ENCODE data around the gene UBAP1L.

Gene UBAP1L

GRCh38 chr15:65130941-65131340, 15.9 kb upstream of the UBAP1L start:
- no peak overlapping the region for H3K27ac ChIP-seq (ENCODE audit: insufficient read depth in 1 of 2, low read depth in 1 of 2, low read length in 2 of 2, poor library complexity in 1 of 2, severe bottlenecking in 2 of 2)
- H3K4me1 ChIP-seq (ENCODE audit: control extremely low read depth in 1 of 4, control insufficient read depth in 4 of 4, insufficient read depth in 4 of 4, low read length in 3 of 4) = peaks cover 7 to 17% (median 12%) of the 10 kb centered on the region in 4 experiments
- no peak overlapping the region for H3K4me3 ChIP-seq (ENCODE audit: control insufficient read depth in 1 of 7, extremely low read depth in 1 of 7, insufficient read depth in 4 of 7, low read depth in 2 of 7, low read length in 6 of 7)
- WGBS (ENCODE audit: insufficient coverage) = 100% methylated on average over 3 of the region's 5 CpGs
- POLR2A ChIA-PET = interaction anchor here (0.6 kb wide), 1 partner anchor 16 kb away, joined by 4 read pairs; no protein-coding TSS in a partner anchor
- H3K36me3 ChIP-seq (ENCODE audit: control insufficient read depth in 4 of 4, insufficient read depth in 4 of 4, low read length in 3 of 4) = peaks cover 14 to 41% (median 31%) of the 10 kb centered on the region in 4 experiments
- H3K27me3 ChIP-seq (replicated peaks in 2 of 5; ENCODE audit: control insufficient read depth in 4 of 5, insufficient read depth in 5 of 5, low read length in 4 of 5) = no peaks in the 10 kb centered on the region
- no peaks in the 10 kb centered on the region for H3K9me3 ChIP-seq (ENCODE audit: control extremely low read depth in 1 of 5, control insufficient read depth in 4 of 5, insufficient read depth in 2 of 5, low read depth in 1 of 5, low read length in 4 of 5)
- DNase-seq = peak in 1 of 3 donors; percentile 4
- CTCF ChIA-PET = interaction anchor here (0.6 to 1.2 kb wide), 2 partner anchors 14 to 16 kb away, joined by 3 read pairs; partner anchors contain the start of gene UBAP1L

GRCh38 chr15:65115542-65115941, 542 bp upstream of the UBAP1L start:
- CTCF ChIA-PET = interaction anchor here (1.0 to 1.4 kb wide), 4 partner anchors 10 to 65 kb away, joined by 3 to 6 read pairs (median 3); no protein-coding TSS in a partner anchor

DNA sequence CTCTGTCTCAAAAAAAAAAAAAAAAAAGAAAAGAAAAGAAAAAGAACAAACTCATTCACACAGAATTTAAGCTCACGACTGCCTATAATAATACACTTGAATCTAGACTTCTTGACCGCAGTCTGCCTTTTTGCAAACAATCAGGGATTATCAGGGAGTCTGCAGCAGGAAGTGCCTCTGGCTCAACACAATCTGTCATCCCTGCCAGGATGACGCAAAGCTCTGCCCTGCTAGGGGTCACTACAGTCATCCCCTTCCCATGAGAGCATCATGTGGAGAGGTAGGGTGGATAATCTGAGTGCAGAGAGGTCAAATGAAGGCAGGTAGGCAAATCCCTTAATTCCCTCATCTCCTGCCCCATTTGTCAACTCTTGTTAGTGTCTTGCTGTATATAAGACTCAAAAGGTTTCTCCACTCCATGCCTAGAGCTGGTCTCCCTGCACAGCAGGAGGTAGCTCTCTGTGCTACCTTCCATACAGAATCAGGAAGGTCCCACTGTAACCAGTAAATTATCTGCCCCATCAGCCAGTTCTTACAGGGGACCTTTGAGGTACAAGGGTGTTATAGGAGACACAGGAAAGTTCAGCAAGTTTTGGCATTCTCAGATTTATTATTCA, 4.2 kb downstream of the UBAP1L start:
- DNase-seq = peak in 1 of 3 donors; percentile 34
- CTCF ChIA-PET = interaction anchor here (0.8 to 2.4 kb wide), 3 partner anchors 9 to 67 kb away, joined by 3 to 9 read pairs (median 3); no protein-coding TSS in a partner anchor

More at GRCh38 chr15:65115542-65115941, 542 bp upstream of the UBAP1L start:
- 95% methylated on average over 3 of the region's 5 CpGs for WGBS (ENCODE audit: insufficient coverage)
- POLR2A ChIA-PET = no interaction called here
- no peaks in the 10 kb centered on the region for H3K9me3 ChIP-seq (ENCODE audit: control extremely low read depth in 1 of 5, control insufficient read depth in 4 of 5, insufficient read depth in 2 of 5, low read depth in 1 of 5, low read length in 4 of 5)
- no peak for DNase-seq
- H3K4me3 ChIP-seq (ENCODE audit: control insufficient read depth in 1 of 7, extremely low read depth in 1 of 7, insufficient read depth in 4 of 7, low read depth in 2 of 7, low read length in 6 of 7) = no peak overlapping the region
- H3K4me1 ChIP-seq (ENCODE audit: control extremely low read depth in 1 of 4, control insufficient read depth in 4 of 4, insufficient read depth in 4 of 4, low read length in 3 of 4) = no peaks in the 10 kb centered on the region
- no peaks in the 10 kb centered on the region for H3K27me3 ChIP-seq (replicated peaks in 2 of 5; ENCODE audit: control insufficient read depth in 4 of 5, insufficient read depth in 5 of 5, low read length in 4 of 5)
- H3K36me3 ChIP-seq (ENCODE audit: control insufficient read depth in 4 of 4, insufficient read depth in 4 of 4, low read length in 3 of 4) = peaks cover 35 to 69% (median 48%) of the 10 kb centered on the region in 4 experiments
- no peak overlapping the region for H3K27ac ChIP-seq (ENCODE audit: insufficient read depth in 1 of 2, low read depth in 1 of 2, low read length in 2 of 2, poor library complexity in 1 of 2, severe bottlenecking in 2 of 2)

DNA sequence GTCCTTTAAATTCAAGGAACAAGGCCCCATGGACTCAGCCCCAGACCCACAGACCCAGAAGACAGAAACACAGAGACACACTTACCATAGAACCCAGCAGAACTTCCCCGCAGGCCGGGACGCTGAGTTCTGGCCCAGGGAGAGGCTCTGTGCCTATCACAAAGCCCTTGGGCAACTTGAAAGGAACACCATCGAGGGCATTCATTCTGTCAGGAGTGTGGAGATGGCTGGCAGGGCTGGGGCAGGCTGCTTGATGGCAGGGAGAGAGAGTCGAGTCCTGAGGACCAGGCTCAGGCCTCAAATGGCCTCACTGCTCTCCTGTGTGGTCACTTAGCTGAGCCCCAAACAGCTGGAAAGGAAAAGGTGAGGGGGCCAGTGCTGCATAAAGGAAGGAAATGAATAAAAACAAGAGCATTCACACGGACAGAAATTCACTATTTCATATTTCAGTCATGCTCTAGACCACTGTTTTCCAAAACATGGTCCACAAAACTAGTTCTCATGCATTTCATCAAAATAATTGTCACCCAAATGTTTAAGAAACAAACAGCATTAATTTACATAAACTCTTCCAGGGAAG, 8.9 kb downstream of the UBAP1L start:
- H3K36me3 ChIP-seq (ENCODE audit: control insufficient read depth in 4 of 4, insufficient read depth in 4 of 4, low read length in 3 of 4) = peaks cover 2 to 25% (median 22%) of the 10 kb centered on the region in 4 experiments
- DNase-seq = no peak
- WGBS (ENCODE audit: insufficient coverage) = 97% methylated on average over 3 of the region's 6 CpGs
- no peaks in the 10 kb centered on the region for H3K9me3 ChIP-seq (ENCODE audit: control extremely low read depth in 1 of 5, control insufficient read depth in 4 of 5, insufficient read depth in 2 of 5, low read depth in 1 of 5, low read length in 4 of 5)
- H3K4me1 ChIP-seq (ENCODE audit: control extremely low read depth in 1 of 4, control insufficient read depth in 4 of 4, insufficient read depth in 4 of 4, low read length in 3 of 4) = peaks cover 0 to 4% (median 0%) of the 10 kb centered on the region in 4 experiments
- no peaks in the 10 kb centered on the region for H3K27me3 ChIP-seq (replicated peaks in 2 of 5; ENCODE audit: control insufficient read depth in 4 of 5, insufficient read depth in 5 of 5, low read length in 4 of 5)
- POLR2A ChIA-PET = no interaction called here
- CTCF ChIA-PET = interaction anchor here (0.9 to 1.4 kb wide), 3 partner anchors 9 to 125 kb away, joined by 3 to 5 read pairs (median 3); partner anchors contain the start of gene UBAP1L
- H3K27ac ChIP-seq (ENCODE audit: insufficient read depth in 1 of 2, low read depth in 1 of 2, low read length in 2 of 2, poor library complexity in 1 of 2, severe bottlenecking in 2 of 2) = no peak overlapping the region
- no peak overlapping the region for H3K4me3 ChIP-seq (ENCODE audit: control insufficient read depth in 1 of 7, extremely low read depth in 1 of 7, insufficient read depth in 4 of 7, low read depth in 2 of 7, low read length in 6 of 7)

More for the DNA sequence above, 4.2 kb downstream of the UBAP1L start:
- H3K27ac ChIP-seq (ENCODE audit: insufficient read depth in 1 of 2, low read depth in 1 of 2, low read length in 2 of 2, poor library complexity in 1 of 2, severe bottlenecking in 2 of 2) = no peak overlapping the region
- H3K36me3 ChIP-seq (ENCODE audit: control insufficient read depth in 4 of 4, insufficient read depth in 4 of 4, low read length in 3 of 4) = peaks cover 17 to 43% (median 28%) of the 10 kb centered on the region in 4 experiments
- H3K27me3 ChIP-seq (replicated peaks in 2 of 5; ENCODE audit: control insufficient read depth in 4 of 5, insufficient read depth in 5 of 5, low read length in 4 of 5) = no peaks in the 10 kb centered on the region
- POLR2A ChIA-PET = interaction anchor here (0.7 to 1.4 kb wide), 2 partner anchors 21 to 35 kb away, joined by 3 to 5 read pairs; no protein-coding TSS in a partner anchor
- WGBS (ENCODE audit: insufficient coverage) = 80% methylated on average over 1 of the region's 3 CpGs
- H3K4me1 ChIP-seq (ENCODE audit: control extremely low read depth in 1 of 4, control insufficient read depth in 4 of 4, insufficient read depth in 4 of 4, low read length in 3 of 4) = peaks cover 0 to 4% (median 0%) of the 10 kb centered on the region in 4 experiments
- H3K4me3 ChIP-seq (ENCODE audit: control insufficient read depth in 1 of 7, extremely low read depth in 1 of 7, insufficient read depth in 4 of 7, low read depth in 2 of 7, low read length in 6 of 7) = no peak overlapping the region
- H3K9me3 ChIP-seq (ENCODE audit: control extremely low read depth in 1 of 5, control insufficient read depth in 4 of 5, insufficient read depth in 2 of 5, low read depth in 1 of 5, low read length in 4 of 5) = no peaks in the 10 kb centered on the region

- ChIA-PET CTCF (interaction anchor here (0.8 to 15.0 kb wide), 5 partner anchors 10 to 69 kb away, joined by 3 to 142 read pairs (median 3); partner anchors contain the start of gene UBAP1L), POLR2A (no interaction called here)
- H3K4me1 ChIP-seq (ENCODE audit: control extremely low read depth in 1 of 4, control insufficient read depth in 4 of 4, insufficient read depth in 4 of 4, low read length in 3 of 4) = peaks cover 0 to 4% (median 0%) of the 10 kb centered on the region in 4 experiments
- no peaks in the 10 kb centered on the region for H3K27me3 ChIP-seq (replicated peaks in 2 of 5; ENCODE audit: control insufficient read depth in 4 of 5, insufficient read depth in 5 of 5, low read length in 4 of 5)
- no peaks in the 10 kb centered on the region for H3K9me3 ChIP-seq (ENCODE audit: control extremely low read depth in 1 of 5, control insufficient read depth in 4 of 5, insufficient read depth in 2 of 5, low read depth in 1 of 5, low read length in 4 of 5)
- no peak overlapping the region for H3K4me3 ChIP-seq (ENCODE audit: control insufficient read depth in 1 of 7, extremely low read depth in 1 of 7, insufficient read depth in 4 of 7, low read depth in 2 of 7, low read length in 6 of 7)
- WGBS (ENCODE audit: insufficient coverage) = 100% methylated on average over 4 of the region's 5 CpGs
- no peak for DNase-seq
- H3K36me3 ChIP-seq (ENCODE audit: control insufficient read depth in 4 of 4, insufficient read depth in 4 of 4, low read length in 3 of 4) = peaks cover 0 to 31% (median 27%) of the 10 kb centered on the region in 4 experiments
- H3K27ac ChIP-seq (ENCODE audit: insufficient read depth in 1 of 2, low read depth in 1 of 2, low read length in 2 of 2, poor library complexity in 1 of 2, severe bottlenecking in 2 of 2) = no peak overlapping the region
These were observed 10.0 kb downstream of the UBAP1L start for GRCh38 chr15:65105038-65105437.

DNA sequence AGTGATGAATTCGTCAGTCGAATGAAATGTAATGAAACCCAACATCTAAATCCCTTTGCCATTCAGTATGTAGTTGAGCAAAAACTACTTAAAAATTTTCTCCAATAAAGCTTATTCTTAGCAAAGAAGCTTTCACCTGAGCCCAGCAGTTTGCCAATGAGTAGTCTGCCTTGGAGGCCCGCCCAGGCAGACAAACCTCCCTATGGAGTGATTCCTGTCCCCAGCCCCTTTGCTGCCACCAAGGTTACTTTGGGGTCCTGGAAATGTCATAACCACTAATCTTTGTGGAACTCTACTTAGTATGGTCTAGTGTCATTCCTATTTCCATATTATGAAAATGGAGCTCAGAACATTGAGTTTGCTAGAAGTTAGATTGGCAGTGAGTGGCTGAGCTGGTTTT, 12.1 kb downstream of the UBAP1L start:
- Histone ChIP-seq H3K9me3 (ENCODE audit: control extremely low read depth in 1 of 5, control insufficient read depth in 4 of 5, insufficient read depth in 2 of 5, low read depth in 1 of 5, low read length in 4 of 5) (no peaks in the 10 kb centered on the region), H3K27me3 (replicated peaks in 2 of 5; ENCODE audit: control insufficient read depth in 4 of 5, insufficient read depth in 5 of 5, low read length in 4 of 5) (no peaks in the 10 kb centered on the region), H3K4me3 (ENCODE audit: control insufficient read depth in 1 of 7, extremely low read depth in 1 of 7, insufficient read depth in 4 of 7, low read depth in 2 of 7, low read length in 6 of 7) (no peak overlapping the region), H3K4me1 (ENCODE audit: control extremely low read depth in 1 of 4, control insufficient read depth in 4 of 4, insufficient read depth in 4 of 4, low read length in 3 of 4) (peaks cover 0 to 4% (median 0%) of the 10 kb centered on the region in 4 experiments), H3K27ac (ENCODE audit: insufficient read depth in 1 of 2, low read depth in 1 of 2, low read length in 2 of 2, poor library complexity in 1 of 2, severe bottlenecking in 2 of 2) (no peak overlapping the region), H3K36me3 (ENCODE audit: control insufficient read depth in 4 of 4, insufficient read depth in 4 of 4, low read length in 3 of 4) (peaks cover 4 to 49% (median 41%) of the 10 kb centered on the region in 4 experiments)
- ChIA-PET CTCF (interaction anchor here (1.1 to 15.0 kb wide), 10 partner anchors 9 to 71 kb away, joined by 3 to 142 read pairs (median 4); partner anchors contain the start of gene KBTBD13), POLR2A (interaction anchor here (0.6 kb wide), 1 partner anchor 59 kb away, joined by 3 read pairs; no protein-coding TSS in a partner anchor)
- DNase-seq = no peak
- WGBS (ENCODE audit: insufficient coverage) = 93% methylated on average over 3 of the region's 3 CpGs

Data from common myeloid progenitor, CD34-positive (primary cell).